Cardiac fibroblast (primary cell): ENCODE data around the gene RNU6-1.

ENCODE experiments used
- DNase-seq, 2 donors: peaks; one replicate each; pipeline versions ENCODE4 v3.0.0 to v3.0.0-alpha.2; 2010; ENCODE audit warnings: low read depth in 2 of 2
- H3K4me3 ChIP-seq, 2 donors: replicated peaks in 1 of 2; 1 replicate in 1 of 2; 2 replicates in 1 of 2; pipeline ENCODE4 v1.5.1; 2011; ENCODE audit warnings: low read depth in 2 of 2, low read length in 2 of 2, mild to moderate bottlenecking in 2 of 2, moderate library complexity in 1 of 2
- TF ChIP-seq, protein P1 (sequence below): IDR thresholded peaks from one replicate; pipeline ENCODE4 v1.5.1; 2011; ENCODE audit warnings: low read depth, mild to moderate bottlenecking, low read length, inconsistent platforms

The RNU6-1 gene

DNA sequence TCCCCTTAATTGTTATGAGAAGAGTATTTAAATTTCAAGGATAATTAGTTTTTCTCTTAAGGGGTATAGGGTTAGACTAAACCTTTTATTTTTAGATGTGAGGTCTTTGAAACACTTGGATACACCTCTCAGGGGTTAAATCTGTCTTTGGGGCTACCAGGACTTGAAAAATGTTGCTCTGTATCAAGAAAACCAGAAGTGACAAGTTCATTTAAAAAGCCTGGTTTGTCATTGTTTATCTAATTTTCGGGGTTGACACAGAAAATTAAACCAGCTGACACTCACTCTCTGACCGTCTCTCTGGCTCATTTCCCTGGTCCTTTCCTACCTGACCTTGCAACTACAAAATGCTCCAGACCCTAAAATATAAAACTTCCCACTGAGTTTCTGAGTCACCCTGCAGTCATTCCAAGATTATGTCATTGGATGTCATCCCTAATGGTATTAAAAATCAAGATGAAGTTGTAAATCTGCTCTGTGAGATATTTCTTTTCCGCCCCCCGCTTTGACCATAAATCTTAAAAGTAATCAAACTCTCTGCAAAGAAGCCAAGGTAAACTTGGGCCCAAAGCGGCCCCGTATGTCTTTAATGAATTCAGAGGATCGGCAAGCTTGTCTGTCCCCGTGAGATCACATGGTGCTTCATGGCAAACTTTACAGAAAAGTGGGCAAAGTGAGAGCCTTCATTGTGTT is 47.4 kb downstream of the RNU6-1 start:
- no peak for DNase-seq
- TF ChIP-seq, protein P1, sequence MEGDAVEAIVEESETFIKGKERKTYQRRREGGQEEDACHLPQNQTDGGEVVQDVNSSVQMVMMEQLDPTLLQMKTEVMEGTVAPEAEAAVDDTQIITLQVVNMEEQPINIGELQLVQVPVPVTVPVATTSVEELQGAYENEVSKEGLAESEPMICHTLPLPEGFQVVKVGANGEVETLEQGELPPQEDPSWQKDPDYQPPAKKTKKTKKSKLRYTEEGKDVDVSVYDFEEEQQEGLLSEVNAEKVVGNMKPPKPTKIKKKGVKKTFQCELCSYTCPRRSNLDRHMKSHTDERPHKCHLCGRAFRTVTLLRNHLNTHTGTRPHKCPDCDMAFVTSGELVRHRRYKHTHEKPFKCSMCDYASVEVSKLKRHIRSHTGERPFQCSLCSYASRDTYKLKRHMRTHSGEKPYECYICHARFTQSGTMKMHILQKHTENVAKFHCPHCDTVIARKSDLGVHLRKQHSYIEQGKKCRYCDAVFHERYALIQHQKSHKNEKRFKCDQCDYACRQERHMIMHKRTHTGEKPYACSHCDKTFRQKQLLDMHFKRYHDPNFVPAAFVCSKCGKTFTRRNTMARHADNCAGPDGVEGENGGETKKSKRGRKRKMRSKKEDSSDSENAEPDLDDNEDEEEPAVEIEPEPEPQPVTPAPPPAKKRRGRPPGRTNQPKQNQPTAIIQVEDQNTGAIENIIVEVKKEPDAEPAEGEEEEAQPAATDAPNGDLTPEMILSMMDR, result no peak
- no peak overlapping the region for H3K4me3 ChIP-seq

DNA sequence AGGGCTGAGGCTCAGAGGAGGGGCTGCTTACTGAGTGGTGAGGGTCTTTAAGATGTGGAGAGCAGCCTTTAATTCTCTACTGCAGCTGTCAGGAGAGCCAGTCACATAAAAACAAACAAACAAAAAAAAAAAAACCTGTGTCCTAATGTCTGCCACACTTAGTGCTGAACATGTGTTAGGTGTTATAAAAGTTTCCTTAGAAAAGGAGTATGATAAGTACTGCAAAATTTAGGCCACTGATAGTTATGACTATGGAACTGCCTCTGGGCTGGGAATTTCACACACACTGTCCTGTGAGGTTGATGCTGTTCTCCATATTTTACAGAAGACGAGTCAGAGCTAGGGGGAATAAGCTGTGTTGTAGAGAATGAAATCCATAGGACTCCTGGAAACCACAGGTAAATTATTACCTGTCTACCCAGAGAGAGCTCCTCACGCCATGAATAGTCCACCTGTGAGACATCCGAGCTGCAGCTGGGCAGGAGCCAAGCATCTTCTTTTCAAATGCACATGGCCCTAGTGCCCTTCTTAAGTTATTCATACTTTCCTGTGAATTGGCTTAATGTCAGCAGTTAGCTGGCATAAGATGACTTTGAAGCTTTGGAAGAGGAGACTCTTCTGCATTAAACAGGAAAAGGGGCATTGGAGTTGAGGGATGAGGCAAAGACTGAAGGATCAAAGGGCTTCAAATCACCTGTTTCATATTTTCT is 49.1 kb downstream of the RNU6-1 start:
- TF ChIP-seq, protein P1, result no peak
- H3K4me3 ChIP-seq, result no peak overlapping the region
- no peak for DNase-seq
